Muscle layer of duodenum (tissue), 2 donors: ENCODE measurements around the gene TAF11L3.
"Not testable (repeated sequence)": the region's sequence is repeated elsewhere in the genome, so short reads cannot be mapped to it uniquely, and the experiment has no call there.

Experiments
- H3K27ac ChIP-seq: one replicate; pipeline ENCODE4 v1.7.0; 2013; ENCODE audit warnings: mild to moderate bottlenecking, low read length
- H3K27me3 ChIP-seq: one replicate; pipeline ENCODE4 v1.7.0; 2013; ENCODE audit warnings: low read depth, mild to moderate bottlenecking, control low read depth, low read length
- H3K36me3 ChIP-seq, 2 donors: one replicate each; pipeline ENCODE4 v1.7.0; 2013; ENCODE audit warnings: low read length in 2 of 2, control low read depth in 1 of 2, mild to moderate bottlenecking in 1 of 2; ENCODE audit not compliant: insufficient read depth in 2 of 2, control insufficient read depth in 1 of 2
- H3K4me1 ChIP-seq, 2 donors: one replicate each; pipeline ENCODE4 v1.7.0; 2013; ENCODE audit warnings: low read length in 2 of 2, mild to moderate bottlenecking in 2 of 2, control low read depth in 1 of 2, moderate library complexity in 1 of 2; ENCODE audit not compliant: insufficient read depth in 2 of 2, control insufficient read depth in 1 of 2
- H3K4me3 ChIP-seq, 2 donors: one replicate each; pipeline ENCODE4 v1.7.0; 2013; ENCODE audit warnings: low read length in 2 of 2, low read depth in 1 of 2, mild to moderate bottlenecking in 1 of 2
- H3K9me3 ChIP-seq, 2 donors: one replicate each; pipeline ENCODE4 v1.7.0; 2013; ENCODE audit warnings: low read length in 2 of 2, control low read depth in 1 of 2, mild to moderate bottlenecking in 1 of 2; ENCODE audit not compliant: control insufficient read depth in 1 of 2
- donor health status: healthy.

The TAF11L3 gene

GRCh38 chr5:17497931-17498330 lies 20.2 kb upstream of the TAF11L3 start, which contains the start of gene TAF11L2:
Gene TAF11L2 (plus strand): TSS chr5:17498231.
- H3K36me3 ChIP-seq, H3K4me3 ChIP-seq, H3K4me1 ChIP-seq: not testable (repeated sequence)

GRCh38 chr5:17511775-17512325 lies 6.3 kb upstream of the TAF11L3 start:
- Histone ChIP-seq H3K27me3 (no peaks in the 10 kb centered on the region), H3K36me3 (no peaks in the 10 kb centered on the region), H3K4me3 (no peak overlapping the region), H3K4me1 (no peaks in the 10 kb centered on the region), H3K27ac (no peak overlapping the region), H3K9me3 (no peaks in the 10 kb centered on the region)

More at GRCh38 chr5:17497931-17498330, 20.2 kb upstream of the TAF11L3 start, which contains the start of gene TAF11L2:
- not testable (repeated sequence) for H3K9me3 ChIP-seq, H3K27me3 ChIP-seq, H3K27ac ChIP-seq

GRCh38 chr5:17517526-17517925 lies 641 bp upstream of the TAF11L3 start:
- H3K36me3 ChIP-seq, H3K27me3 ChIP-seq, H3K27ac ChIP-seq, H3K4me3 ChIP-seq, H3K4me1 ChIP-seq, H3K9me3 ChIP-seq: not testable (repeated sequence)

- not testable (repeated sequence) for H3K27me3 ChIP-seq, H3K36me3 ChIP-seq, H3K27ac ChIP-seq
Measured at GRCh38 chr5:17519508-17519907, 1.3 kb downstream of the TAF11L3 start.

GRCh38 chr5:17521501-17521900 lies 3.3 kb downstream of the TAF11L3 start, which contains the start of gene TAF11L4:
Gene TAF11L4 (plus strand): TSS chr5:17521801.
- H3K27me3 ChIP-seq, H3K4me1 ChIP-seq, H3K4me3 ChIP-seq, H3K36me3 ChIP-seq, H3K27ac ChIP-seq, H3K9me3 ChIP-seq: not testable (repeated sequence)

More at GRCh38 chr5:17519508-17519907, 1.3 kb downstream of the TAF11L3 start:
- H3K9me3 ChIP-seq, H3K4me3 ChIP-seq, H3K4me1 ChIP-seq: not testable (repeated sequence)

GRCh38 chr5:17524935-17525334 lies 6.8 kb downstream of the TAF11L3 start, which contains the start of gene TAF11L5:
Gene TAF11L5 (plus strand): TSS chr5:17525235.
- not testable (repeated sequence) for H3K36me3 ChIP-seq, H3K4me1 ChIP-seq, H3K27ac ChIP-seq, H3K27me3 ChIP-seq, H3K9me3 ChIP-seq, H3K4me3 ChIP-seq

- H3K27me3 ChIP-seq, H3K9me3 ChIP-seq, H3K4me1 ChIP-seq, H3K27ac ChIP-seq, H3K4me3 ChIP-seq, H3K36me3 ChIP-seq: not testable (repeated sequence)
Measured at GRCh38 chr5:17526504-17526903, 8.3 kb downstream of the TAF11L3 start.

- H3K4me1 ChIP-seq, H3K4me3 ChIP-seq, H3K27me3 ChIP-seq, H3K9me3 ChIP-seq, H3K27ac ChIP-seq, H3K36me3 ChIP-seq: not testable (repeated sequence)
Measured at GRCh38 chr5:17528369-17528768, 10.2 kb downstream of the TAF11L3 start, which contains the start of gene TAF11L6. Gene TAF11L6 (plus strand): TSS chr5:17528669.
